ENCODE results near the gene S1PR2.

GRCh38 chr19:10206226-10206885 lies 24.8 kb downstream of the S1PR2 start:
- TF ChIP-seq CTCF (IDR thresholded peaks at IDR 0.05; ENCODE audit: extremely low read depth in 1 of 2, insufficient read depth in 1 of 2, low read depth in 1 of 2, low read length in 2 of 2) (no peak), MYC (IDR thresholded peaks at IDR 0.05; ENCODE audit: low read depth, low read length) (no peak), POLR2A (IDR thresholded peaks at IDR 0.05; ENCODE audit: low read depth, low read length) (no peak), MAX (IDR thresholded peaks at IDR 0.05; ENCODE audit: insufficient read depth, insufficient read length) (no peak), POLR2AphosphoS5 (IDR thresholded peaks at IDR 0.05; ENCODE audit: insufficient read depth, low read depth, low read length) (no peak), JUN (IDR thresholded peaks at IDR 0.05; ENCODE audit: borderline replicate concordance, insufficient read depth, insufficient read length, low read depth) (no peak), EZH2 (IDR thresholded peaks at IDR 0.05; ENCODE audit: borderline replicate concordance, low read depth, low read length, severe bottlenecking) (no peak)
